AG04449 (cell line): ENCODE data around the gene SSR4.

Experiments
- CTCF ChIA-PET: fragments of 350-600 bp; formaldehyde crosslinking; extraction: SDS; loops from one replicate; lab custom pipeline; 2021; ENCODE audit warnings: antibody characterized with exemption; lab: Yijun Ruan, JAX
- POLR2A ChIA-PET: fragments of 400-600, 350-600 bp; formaldehyde crosslinking; extraction: SDS; loops from one replicate; lab custom pipeline; 2020; ENCODE audit warnings: antibody characterized with exemption, inconsistent platforms; lab: Yijun Ruan, JAX
- DNase-seq: peaks from one replicate; pipeline ENCODE4 v3.0.0-alpha.2; 2010; ENCODE audit warnings: low read depth, low spot score
- H3K4me3 ChIP-seq: 2 replicates; pipeline ENCODE4 v1.5.1; 2011; ENCODE audit warnings: low read depth, mild to moderate bottlenecking, control low read depth, low read length
- CTCF ChIP-seq: IDR thresholded peaks from one replicate; pipeline ENCODE4 v1.5.1; 2011; ENCODE audit warnings: mild to moderate bottlenecking, moderate library complexity, low read length, control low read depth, inconsistent platforms; ENCODE audit not compliant: insufficient read depth; ENCODE audit errors: missing control alignments

Gene SSR4

GRCh38 chrX:153845842-153846241 lies 51.4 kb downstream of the SSR4 start:
- DNase-seq: no peak
- no peak for TF ChIP-seq CTCF
- CTCF ChIA-PET: no interaction called here
- no peak overlapping the region for H3K4me3 ChIP-seq
- POLR2A ChIA-PET: no interaction called here
